NCI-H524 treated with DMSO at 0.1 percent for 48 hours (cell line): ENCODE results near the gene TEX53.

Experiments used
- DNase-seq: peaks from one replicate; lab custom pipeline; 2025; lab: John Stamatoyannopoulos, UW

TEX53 gene

GRCh38 chr9:114634387-114634786 lies 23.2 kb downstream of the TEX53 start:
- DNase-seq, result no peak

- DNase-seq, result no peak
Measured at GRCh38 chr9:114633438-114634089, 24.0 kb downstream of the TEX53 start.

- no peak for DNase-seq
Measured at GRCh38 chr9:114631166-114631565, 26.4 kb downstream of the TEX53 start.

GRCh38 chr9:114629563-114630090 lies 28.0 kb downstream of the TEX53 start:
- no peak for DNase-seq

- no peak for DNase-seq
Measured at GRCh38 chr9:114627553-114627952, 30.1 kb downstream of the TEX53 start.

- no peak for DNase-seq
Measured at GRCh38 chr9:114626415-114627020, 31.1 kb downstream of the TEX53 start.

GRCh38 chr9:114624677-114625076 lies 32.9 kb downstream of the TEX53 start:
- no peak for DNase-seq

GRCh38 chr9:114621975-114622609 lies 35.5 kb downstream of the TEX53 start:
- no peak for DNase-seq

- DNase-seq, result no peak
Measured at GRCh38 chr9:114621561-114621960, 36.0 kb downstream of the TEX53 start.

GRCh38 chr9:114619191-114619761 lies 38.3 kb downstream of the TEX53 start:
- DNase-seq, result no peak

GRCh38 chr9:114616684-114617520 lies 40.7 kb downstream of the TEX53 start:
- no peak for DNase-seq

GRCh38 chr9:114614373-114614772 lies 43.2 kb downstream of the TEX53 start:
- DNase-seq, result no peak

- no peak for DNase-seq
Measured at GRCh38 chr9:114613919-114614318, 43.7 kb downstream of the TEX53 start.

GRCh38 chr9:114613087-114613486 lies 44.5 kb downstream of the TEX53 start:
- no peak for DNase-seq

GRCh38 chr9:114612272-114612923 lies 45.2 kb downstream of the TEX53 start:
- no peak for DNase-seq

GRCh38 chr9:114611516-114612271 lies 45.9 kb downstream of the TEX53 start:
- DNase-seq, result peak; percentile 25

- no peak for DNase-seq
Measured at GRCh38 chr9:114608525-114608796, 49.1 kb downstream of the TEX53 start.

GRCh38 chr9:114607671-114608524 lies 49.7 kb downstream of the TEX53 start:
- DNase-seq, result no peak

- DNase-seq, result no peak
Measured at GRCh38 chr9:114606597-114607207, 50.9 kb downstream of the TEX53 start.
